Fibroblast of gingiva (primary cell): Measurements from ENCODE around the gene TBC1D14.
"Not testable (repeated sequence)": the region's sequence is repeated elsewhere in the genome, so short reads cannot be mapped to it uniquely, and the experiment has no call there.

Experiments
- DNase-seq: peaks from one replicate; pipeline ENCODE4 v3.0.0-alpha.2; 2011; ENCODE audit warnings: low read depth

TBC1D14 gene

GRCh38 chr4:6972911-6973310 lies 63.3 kb downstream of the TBC1D14 start:
- DNase-seq = no peak

DNA sequence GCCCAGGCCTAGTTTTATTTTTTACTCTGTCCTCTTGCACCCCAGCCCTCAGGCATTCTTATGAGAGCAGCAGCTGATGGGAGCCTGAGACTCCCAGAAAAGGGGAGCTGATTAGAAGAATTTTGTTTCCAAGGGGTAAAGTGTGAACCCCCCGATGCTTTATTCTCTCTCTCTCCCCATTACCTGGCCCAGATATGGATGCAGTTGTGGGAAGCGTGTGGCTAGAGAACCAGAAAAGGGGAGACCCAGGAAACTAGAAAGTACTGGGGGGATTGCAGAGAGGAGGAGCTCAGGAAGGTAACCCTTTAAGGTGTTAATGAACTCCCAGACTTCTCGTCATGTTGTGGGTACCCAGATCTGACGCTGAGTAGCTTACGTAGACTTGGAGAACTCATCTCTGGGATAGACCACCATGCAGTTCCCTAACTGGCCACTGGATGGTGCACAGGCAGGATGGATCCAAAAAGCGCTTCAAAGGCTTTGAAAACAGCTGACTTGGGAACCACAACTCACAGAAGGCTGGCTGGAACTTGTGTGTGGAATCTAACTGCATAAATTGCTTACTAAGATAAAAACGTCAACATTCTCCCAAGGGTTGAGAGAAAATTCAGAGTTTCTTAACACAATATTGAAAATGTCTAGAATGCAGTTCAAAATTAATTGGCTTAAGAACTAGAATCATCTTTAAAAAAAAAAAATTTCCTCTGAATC lies 64.7 kb downstream of the TBC1D14 start:
- DNase-seq = peak; percentile 77

- DNase-seq = not testable (repeated sequence)
These were observed 68.2 kb downstream of the TBC1D14 start for GRCh38 chr4:6977846-6978245.

DNA sequence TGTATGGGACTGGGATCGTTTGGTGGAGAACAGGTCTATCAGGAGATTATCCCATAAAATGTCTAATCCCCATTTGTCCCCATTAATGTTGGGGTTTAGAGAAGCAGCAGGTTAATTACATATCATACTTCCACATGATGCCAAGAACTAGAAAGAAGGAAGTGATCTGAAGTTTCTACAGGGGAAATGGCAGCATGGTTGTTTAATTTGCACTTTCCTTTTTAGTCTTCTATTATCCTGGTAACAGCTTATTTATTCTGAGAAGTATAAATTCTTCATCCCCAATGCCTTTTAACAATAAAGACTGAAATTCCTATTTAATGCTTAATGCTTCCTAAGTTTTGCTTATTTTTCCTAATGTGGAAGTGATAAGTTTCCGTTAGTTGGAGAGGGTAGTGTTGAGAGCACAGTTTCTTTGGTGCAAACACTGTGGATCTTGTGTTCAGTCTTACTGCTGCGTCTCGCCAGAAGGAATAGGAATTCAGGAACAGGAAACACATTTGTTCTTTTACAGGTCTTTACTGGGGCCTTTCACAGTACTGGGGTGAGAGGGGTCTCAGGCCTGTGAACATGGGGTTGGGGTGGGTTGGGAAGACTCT lies 74.0 kb downstream of the TBC1D14 start:
- DNase-seq = no peak

DNA sequence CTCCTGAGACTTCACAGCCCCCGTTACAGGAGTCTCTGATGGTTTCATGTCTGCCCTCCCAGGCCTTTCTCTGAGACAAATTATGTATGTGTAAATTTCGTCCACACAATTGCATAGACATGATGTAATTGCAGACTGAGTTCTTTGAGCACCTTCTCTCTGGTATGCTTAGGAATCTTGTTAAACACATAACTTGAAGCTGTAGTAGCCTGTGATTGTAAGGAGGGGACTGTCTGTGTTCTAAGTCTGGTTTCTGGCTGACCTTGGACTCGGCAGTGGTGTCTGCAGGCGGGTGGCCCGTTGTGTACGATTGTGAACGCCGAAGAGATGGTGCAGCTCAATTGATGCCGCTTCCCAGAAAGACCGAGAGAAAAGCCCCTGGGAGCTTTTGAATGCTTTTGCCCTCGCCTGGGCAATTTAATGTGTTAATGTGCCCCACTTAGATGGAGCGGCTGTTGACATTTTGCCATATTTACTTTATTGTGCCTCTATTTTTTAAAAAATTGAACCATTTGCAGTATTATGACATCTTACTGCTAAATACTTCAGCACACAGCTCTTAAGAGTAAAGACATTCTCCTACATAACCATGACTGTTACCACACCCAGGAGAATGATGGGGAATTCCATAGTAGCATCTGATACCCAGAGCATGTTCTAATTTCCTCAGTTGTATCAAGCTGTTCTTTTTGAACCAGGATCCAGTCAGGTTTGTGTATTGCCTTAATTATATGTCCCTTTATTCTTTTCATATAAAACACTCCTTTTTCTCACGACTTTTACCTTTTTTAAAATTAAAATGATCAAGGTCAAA lies 75.2 kb downstream of the TBC1D14 start:
- DNase-seq = no peak

GRCh38 chr4:6986072-6986780 lies 76.6 kb downstream of the TBC1D14 start:
- peak; percentile 79 for DNase-seq

DNA sequence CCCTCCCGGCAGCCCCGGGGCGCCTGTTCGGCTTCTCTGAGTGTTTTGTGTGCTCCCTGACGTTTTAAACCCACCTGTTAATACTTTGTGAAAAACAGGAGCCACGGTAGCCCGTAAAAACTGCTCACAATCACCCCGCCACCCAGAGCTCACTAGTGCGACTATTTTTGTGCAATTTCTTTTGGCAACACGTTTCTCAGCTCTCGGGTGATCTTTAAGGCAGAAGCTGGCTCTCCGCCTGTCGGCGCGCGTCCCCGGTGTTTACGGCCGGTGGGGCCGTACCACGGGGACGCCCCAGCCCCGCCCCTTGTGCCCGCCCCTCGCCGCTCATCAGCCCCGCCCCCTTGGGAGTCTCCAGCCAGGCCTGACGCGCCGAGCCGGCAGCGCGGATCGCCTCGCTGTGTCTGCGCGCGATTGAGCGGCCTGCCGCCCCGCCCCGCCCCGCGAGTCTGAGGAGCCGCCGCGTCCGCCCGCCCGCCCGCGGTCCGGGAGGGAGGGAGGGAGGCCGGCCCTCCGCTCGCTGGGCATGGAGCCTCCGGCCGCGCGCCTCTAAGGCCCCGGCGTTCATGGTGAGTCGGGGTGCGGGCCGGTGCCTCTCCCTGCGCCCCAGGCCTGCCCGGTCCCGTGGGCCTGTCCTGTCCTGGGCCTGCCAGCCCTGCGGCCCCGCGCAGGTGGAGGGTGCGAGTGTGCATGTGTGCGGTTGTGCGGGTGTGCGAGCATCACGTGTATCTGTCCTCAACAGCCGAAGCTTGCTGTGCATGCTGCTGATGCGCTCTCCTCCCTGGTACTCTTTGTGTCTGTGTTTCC lies 77.4 kb downstream of the TBC1D14 start:
- DNase-seq = peak; percentile 94

- no peak for DNase-seq
These were observed 77.9 kb downstream of the TBC1D14 start for GRCh38 chr4:6987588-6987961.

- DNase-seq = no peak
These were observed 78.5 kb downstream of the TBC1D14 start for GRCh38 chr4:6988016-6988715.

DNA sequence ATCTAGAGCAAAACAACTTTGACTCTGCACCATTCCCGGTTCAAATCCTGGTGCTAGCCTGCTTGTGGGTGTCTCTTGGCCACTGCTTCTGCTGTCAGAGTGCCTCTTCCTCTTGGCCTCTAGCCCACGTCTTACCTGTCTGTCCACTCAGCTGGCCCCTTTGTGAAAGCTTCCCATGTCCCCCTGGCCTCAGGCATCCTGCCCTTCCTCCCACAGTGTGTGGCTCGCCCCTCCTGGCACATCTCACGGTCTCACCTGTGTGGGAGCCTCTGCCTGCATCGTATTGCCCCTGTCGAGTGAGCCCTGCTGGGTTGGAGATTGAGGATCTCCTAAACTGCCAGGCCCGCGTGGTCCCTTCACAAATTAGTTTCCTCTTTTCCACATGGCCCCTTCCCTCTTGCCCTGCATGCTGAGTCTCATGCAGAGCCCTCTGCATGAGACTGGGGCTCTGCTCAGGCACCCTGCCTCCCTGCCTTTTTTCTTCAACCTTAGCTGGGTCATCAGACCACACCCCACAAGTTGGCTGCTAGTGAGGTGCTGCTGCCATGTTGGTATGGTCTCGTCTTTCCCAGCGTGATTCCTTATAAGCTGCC lies 79.8 kb downstream of the TBC1D14 start:
- DNase-seq = no peak

DNA sequence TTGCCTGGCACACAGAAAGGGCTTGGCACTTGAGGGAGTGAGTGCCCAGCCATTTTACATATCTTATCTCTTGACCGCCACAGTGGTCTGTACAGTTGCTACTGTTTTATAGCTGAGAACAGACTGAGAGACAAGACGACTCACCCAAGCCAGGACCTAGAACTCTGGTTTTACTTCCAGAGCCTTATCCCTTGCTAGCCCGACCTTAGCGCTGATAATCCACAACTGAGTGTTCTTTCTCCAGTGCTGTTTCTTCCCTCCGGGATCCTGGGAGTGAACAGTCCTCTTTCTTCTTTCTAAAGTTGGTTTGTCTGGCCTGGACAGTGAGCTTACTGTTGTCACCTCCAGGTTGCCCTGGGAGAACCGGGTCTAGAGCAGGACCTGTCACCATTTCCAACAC lies 81.0 kb downstream of the TBC1D14 start:
- no peak for DNase-seq

DNA sequence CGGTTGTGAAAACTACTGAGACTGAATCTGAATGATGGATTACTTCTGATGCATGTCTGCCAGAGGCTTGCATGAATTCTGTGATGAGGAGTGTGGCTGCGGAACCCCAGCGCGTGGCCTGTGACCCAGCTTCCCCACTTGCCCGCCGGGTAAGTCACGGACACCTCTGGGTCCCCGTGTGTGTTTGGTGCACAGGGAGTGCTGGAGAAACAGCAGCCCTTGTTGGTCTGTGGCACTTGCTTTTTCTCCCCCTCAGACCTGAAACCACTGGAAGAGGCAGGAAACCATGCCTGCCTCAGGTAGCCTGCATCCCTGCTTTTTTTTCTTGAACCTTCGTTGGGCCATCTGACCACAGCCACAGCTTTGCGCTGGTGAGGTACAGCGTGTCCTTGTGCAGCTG lies 81.6 kb downstream of the TBC1D14 start:
- no peak for DNase-seq

GRCh38 chr4:6991771-6992557 lies 82.3 kb downstream of the TBC1D14 start:
- peak; percentile 86 for DNase-seq

DNA sequence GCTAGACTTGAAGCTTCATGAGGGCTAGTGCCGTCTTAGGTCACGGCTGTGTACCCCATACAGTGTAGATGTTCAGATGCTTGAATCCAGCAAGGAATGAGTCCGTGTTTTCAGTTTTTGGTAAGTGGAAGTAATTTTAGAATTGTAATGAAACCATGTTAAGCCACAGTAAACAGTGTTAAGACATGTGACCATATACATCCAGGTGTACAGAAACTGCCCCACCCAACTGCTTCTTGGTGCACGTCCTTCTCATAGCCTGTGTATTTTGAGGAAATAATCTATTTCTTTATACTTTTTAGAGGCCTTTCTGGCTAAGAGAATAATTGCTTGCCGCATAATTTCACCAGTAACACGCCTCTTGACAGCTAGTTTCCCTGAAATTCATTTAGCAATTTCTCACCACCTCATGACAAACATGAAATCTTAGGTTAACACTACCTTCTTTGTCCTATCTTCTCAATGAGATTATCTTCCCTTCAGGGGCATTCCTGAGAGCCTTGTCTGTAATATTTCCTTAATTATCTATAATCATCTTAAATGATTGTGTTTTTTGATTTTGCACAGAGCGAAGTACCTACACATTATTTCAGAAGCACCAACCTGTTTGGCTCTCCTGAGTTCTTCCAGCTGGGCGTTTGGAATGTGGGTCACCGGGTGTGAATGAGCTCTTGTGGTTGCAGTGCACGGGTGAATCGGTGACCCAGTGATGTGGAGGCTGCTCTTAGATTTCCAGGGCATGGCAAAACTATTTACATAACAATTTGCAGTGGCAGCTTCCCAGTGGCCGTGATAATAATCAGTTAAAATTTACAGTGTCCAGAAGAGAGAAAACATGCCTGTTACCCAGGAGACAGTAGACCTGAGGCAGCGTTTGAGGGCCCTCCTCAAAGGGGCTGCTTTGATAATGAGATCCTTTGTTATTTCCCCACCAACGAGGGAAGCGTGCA lies 83.4 kb downstream of the TBC1D14 start:
- DNase-seq = no peak

DNA sequence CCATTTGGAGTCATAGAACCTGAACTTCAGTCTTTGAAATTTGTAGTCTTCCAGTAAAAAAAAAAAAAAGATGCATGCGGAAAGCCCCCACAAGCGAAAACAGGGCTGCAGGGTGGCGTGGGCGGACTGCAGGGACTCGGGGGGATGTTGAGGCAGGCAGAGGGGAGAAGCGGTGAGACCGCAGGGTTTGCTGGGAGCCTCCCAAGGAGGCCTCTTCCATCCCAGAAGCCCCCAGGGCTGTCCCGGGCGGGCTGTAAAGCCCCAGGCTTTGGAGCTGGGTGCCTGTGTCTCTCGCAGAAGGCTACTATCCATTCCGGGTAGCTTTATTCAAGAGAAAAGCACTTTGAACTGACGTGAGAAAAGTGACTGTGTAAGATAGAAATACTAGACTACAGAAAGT lies 86.9 kb downstream of the TBC1D14 start:
- no peak for DNase-seq

- no peak for DNase-seq
These were observed 89.8 kb downstream of the TBC1D14 start for GRCh38 chr4:6999172-7000086.

DNA sequence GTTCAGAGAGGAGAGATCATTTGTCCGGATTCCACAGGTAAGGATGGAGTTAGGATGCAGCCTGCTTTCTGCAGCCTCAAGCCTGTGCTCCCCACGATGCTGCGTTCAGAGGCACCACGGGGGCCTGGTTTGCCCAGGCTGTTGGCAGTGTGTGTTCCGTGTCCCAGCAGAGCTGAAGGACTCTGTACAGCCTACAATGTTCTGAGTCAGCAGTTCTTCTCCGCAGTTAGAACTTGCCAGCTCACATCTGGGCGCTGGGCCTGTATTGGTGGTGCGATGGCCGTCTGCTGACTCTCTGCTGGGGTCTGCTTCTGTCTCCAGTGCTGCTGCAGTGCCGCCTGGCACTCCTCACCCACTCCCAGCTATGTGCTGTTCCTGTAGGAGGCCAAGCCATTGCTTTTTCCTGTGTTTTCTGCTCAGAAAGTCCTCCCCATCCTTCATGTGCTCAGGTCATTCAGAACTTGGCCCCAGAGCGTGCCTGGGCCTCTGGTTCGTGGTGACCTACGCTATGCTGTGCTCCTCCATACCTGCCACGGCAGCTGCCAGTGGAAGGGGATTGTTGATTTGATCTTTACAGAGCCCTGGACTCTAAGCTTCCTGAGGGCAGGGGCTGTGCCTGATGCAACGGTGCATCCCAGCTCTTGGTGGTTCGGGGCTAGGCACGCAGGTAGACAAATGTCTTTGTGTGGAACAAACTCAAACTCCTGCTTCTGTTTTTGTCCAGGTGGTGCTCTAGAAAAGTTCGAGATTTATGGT lies 91.0 kb downstream of the TBC1D14 start:
- DNase-seq = no peak
